GM19452 (cell line): ENCODE results near the gene ROBO1.

Source experiments
- ATAC-seq: cut with Tn5 transposase; IDR thresholded peaks from one replicate; pipeline ENCODE4 v1.9.1; 2021; ENCODE audit not compliant: unreplicated experiment

Gene ROBO1

DNA sequence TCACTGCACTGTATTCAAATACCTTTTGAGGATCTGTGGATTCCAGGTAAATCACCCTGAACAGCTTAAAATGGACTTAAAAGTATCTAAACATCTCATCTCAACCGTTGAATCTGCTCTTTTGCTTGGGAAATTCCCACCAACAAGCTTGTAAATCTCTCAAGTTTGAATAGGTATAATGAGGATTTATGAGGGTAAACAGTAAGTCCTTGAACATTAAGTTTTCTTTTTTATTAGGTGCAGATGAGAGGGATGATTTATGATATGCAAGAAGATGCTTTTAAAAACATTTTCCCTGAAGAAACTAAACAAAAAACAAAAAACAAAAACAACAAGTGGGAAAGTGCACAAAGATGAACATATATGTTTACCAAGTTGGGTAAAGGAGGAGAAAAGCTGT, 290.6 kb downstream of the ROBO1 start:
- no peak for ATAC-seq

DNA sequence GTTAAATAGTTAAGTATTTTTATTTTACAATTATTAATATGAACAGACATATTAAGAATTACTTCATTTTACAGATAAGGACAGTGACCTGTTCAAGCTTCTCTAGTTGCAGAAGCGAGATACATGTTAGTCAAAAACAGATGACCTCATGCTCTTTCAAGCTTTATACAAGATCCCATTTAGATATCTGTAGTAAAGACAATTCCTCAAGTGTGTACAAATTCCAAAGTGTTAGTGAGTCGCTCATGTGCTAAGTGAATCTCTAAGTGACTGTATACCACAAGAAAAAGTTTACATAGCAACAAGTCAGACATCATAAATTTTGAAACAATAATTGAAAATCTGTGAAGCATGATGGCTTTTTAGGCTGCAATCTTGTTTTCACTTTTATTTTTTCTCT, 293.8 kb downstream of the ROBO1 start:
- no peak for ATAC-seq

DNA sequence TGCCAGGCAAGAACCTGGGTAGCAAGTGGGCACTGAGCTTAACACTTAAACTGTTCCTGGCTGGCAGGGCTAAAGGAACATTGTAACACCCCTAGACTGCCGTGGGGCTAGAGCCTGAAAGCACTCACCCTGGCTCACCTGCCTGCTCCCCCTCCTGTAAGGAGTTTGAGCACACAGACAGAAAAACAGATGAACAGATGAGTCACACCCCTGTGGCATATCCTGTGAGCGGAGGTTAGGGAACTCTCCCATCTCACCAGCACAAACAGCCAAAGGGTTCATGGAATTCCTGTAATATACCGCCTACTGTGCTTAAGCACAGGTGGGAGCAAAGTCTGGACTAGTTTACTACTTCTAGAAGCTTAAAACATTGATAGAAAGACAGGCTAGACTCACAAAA, 300.1 kb downstream of the ROBO1 start:
- no peak for ATAC-seq

DNA sequence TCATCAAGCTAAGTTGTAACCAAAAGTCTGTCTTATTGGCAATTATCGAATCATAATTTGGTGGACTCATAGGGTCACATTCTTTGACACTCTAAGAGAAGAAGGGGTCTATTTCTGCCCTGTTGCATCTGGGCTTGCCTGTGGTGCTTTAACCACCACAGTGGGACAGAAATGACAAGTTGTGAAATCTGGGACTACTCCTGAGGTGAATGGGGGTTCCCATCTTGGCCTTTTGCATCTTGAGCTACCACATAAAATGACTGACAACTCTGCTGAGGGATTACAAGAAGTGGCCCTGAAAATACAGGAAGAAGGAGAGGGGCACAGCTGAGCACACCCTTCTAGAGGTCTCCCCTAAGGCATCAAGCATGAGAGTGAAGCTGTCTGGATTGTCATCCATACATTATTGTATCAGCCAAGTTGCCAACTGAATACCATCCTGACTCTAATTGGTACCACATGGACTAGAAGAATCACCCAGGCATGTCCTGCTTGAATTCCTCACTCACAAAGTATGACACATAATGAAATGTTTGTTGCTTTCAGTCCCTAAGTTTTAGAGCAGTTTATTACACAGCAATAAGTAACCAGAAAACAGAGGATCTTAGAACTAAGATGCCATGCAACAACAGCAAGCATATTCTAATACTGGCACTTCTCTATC, 306.5 kb downstream of the ROBO1 start:
- ATAC-seq = no peak

DNA sequence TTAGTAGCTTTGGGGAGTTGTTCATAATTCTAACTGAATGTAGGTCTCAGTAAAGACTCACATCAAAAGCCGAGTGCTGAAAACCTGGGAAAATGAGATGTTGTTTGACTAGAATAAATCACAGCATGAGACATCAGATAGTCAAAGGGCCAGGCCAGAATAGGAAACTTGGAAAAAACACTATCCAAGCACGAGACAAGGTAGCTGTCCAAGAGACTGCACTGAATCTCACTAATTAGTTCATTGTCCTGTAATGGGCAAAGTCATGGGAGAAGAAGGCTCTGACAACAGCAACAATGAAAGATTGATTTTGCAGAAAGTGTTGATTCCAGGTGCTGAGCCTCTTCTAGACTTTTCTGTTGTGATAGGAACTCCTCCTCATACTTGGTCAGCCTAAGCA, 314.2 kb downstream of the ROBO1 start:
- no peak for ATAC-seq

DNA sequence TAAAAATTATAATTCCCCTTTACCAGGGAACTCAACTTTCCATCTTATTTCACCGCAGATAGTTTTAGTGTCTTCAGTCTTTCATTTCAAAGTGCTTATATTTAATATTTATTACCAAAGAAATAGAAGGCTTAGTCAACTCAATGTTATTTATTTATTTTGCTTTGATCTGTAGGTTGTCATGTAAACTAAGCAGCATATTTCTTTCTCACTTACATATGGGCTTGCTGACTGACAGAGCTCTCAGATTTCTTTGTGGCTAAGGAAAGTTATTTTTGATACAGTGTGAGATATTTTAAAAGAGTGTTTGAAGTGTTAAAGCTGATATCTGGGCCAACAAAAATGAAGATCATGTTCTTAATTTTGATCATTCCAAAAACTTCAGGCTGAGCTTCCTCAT, 331.4 kb downstream of the ROBO1 start:
- ATAC-seq = no peak

DNA sequence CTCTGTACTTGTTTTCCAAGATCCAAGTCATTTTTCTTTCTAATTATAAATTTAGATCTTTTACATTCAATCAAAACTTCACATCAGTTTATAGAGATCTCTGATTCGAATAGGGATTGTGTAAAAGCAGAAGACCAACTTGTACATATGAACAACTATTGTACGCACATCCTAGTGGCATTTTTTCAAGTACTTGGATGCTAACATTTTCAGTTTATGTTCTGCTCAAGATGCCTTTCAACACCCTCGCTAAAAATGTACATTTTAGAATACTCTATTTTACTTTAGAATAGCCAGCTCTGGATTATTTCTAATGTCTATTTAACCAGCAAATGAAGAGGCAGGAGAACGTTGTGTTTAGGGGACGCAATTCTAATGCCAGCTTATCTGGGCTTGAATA, 340.7 kb downstream of the ROBO1 start:
- ATAC-seq = no peak

DNA sequence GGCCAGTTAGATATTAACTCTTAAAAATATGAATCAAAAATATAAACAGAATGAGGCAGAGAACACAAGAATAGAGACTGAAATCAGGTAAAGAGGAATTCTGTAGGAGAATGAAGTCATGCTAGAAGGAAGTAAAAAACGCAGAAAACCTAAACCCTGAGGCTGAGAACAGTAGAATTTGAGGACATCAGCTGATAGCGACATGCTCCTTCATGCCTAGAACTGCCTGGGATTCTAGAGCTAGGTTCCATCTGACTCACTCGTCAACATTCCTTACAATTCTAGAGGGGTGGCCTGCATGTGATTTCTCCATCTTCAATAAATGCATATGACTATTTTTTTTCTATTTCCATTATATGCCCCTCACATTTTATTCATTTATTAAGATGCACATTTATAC, 343.0 kb downstream of the ROBO1 start:
- no peak for ATAC-seq

DNA sequence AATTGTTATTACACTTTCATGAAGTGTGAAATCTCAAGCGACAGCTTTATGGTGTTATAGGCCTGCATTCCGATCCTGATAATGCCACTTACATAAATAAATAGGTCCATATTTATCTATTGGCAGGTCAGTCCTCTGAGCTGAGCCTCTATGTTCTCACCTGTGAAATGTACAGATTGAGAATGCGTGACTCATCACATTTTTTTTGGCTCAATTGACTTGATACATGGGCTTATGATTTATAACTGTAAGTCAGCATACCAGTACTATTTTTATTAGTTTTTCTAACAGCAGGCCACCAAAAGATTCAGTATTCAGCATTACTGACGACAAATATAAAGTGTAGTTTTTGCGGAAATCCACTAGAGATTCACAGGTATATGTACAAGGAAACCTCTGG, 344.4 kb downstream of the ROBO1 start:
- no peak for ATAC-seq

DNA sequence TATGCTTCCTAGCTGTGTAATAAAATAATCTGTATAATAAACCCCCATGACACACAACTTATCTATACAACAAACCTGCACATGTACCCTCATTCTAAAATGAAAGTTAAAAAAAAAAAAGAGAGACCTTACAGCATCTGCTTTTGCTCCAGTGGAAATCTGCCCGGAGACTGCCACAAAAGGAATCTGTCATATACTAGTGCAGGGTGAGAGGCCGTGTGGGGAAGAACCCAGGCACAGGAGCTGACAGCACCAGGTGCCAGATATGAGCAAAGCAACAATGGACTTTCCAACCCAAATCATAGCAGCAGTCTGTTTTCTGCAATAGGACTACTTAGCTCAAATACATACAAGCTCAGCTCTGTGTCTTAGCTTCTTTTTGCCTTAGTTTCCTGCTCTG, 346.5 kb downstream of the ROBO1 start:
- ATAC-seq = no peak

DNA sequence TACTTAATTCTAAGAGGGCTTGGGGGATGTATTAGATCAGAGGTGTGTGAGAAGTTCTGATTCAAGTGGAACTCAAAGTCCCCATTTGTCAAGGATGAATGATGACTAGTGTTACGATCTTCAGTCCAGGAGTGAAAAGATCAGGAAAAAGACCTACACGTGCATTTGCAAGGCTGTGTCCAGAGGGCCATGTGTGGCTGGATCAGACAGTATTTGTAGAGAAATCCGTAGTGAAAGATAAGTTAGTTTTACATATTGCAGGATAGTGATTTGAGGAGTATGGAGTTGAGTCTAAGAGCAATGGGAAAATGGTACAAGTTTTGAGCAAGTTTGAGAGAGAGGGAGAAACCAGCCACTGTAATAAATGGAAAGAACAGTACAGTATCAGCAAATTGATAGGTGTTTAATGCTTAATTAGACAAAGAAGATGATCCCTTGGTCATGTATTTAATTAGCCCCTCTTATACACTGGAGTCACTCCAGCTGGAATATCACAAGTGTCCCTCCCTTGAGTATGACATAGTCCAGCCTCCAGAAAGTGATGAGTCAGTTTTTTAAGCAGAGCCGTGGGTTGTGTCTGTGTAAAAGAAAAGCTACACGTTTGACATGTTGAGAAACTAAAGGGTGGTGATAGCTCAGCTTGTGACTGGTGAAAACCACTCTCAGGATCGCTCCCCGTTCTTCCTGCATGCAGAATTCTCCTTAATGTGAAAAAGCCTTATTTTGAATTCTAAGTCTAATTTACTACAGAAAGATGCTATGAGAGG, 348.8 kb downstream of the ROBO1 start:
- no peak for ATAC-seq

DNA sequence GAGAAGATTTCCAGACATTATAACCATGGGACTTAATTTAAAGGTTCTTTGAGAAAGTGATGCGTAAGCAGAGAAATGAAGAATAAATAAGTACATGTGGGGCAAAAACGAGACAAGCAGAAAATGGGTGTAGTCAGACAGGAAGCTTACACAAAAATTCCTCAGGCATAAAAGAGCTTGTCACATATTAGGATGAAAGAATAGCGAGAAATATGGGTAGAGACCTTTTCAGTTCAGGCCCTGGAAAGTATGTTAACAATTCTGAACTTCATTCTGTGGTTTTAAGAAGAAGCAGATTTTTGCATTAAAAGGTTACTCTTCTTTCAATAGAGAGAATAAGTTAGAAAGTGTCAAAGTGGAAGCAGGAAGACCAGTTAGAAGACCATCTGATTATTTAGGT, 352.4 kb downstream of the ROBO1 start:
- ATAC-seq = no peak

DNA sequence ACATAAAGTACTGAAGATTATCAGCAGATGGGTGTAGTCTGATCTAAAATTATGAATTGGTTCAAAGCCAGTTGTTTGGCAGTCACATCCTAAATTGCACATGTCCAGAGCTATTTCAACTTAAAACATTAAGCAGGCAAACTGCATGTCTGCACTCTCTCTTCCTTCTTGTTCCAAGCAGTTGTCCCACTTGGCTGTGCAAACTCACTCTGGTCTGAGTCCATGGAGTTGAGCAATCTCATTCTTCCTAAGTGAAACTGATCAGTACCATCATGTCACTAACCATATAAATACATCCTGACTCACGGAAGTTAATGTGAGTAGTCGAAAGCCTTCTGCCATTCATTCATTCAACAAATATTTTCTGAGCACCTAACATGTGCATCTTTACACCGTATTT, 353.0 kb downstream of the ROBO1 start:
- ATAC-seq = no peak

DNA sequence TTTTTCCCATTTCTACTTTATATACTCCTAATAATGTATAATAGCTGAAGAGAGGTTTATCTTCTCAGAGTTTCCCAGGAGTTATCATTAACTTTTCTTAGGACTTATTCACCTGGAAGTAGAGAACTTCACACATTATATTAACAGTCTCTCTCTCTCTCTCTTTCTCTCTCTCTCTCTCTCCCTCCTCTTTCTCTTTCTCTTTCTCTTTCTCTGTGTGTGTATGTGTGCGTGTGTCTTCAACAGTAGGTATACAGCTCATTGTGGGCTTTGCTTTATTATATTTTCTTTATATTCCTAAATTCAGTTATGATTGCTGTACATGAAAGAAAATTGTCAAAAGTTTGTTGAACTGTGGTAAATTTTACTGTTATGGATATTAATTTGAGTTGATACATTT, 353.8 kb downstream of the ROBO1 start:
- no peak for ATAC-seq

DNA sequence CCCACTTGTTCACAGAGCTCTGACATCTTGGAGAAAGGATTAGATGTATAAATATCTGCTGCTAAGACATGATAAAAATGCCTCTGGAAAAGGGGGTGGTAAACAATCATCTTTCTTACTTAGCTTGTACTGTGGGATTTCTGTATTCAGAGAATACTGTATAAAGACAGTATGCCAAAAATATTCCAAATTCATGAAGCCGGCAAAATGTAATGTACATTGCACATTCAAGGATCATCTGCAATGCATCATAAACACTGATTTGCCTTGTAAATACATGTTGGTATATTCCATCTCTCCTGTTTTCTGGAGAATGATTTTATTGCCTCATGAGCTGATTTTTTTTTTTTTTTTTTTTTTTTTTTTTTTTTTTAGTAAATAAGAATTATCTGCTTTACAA, 355.3 kb downstream of the ROBO1 start:
- no peak for ATAC-seq

DNA sequence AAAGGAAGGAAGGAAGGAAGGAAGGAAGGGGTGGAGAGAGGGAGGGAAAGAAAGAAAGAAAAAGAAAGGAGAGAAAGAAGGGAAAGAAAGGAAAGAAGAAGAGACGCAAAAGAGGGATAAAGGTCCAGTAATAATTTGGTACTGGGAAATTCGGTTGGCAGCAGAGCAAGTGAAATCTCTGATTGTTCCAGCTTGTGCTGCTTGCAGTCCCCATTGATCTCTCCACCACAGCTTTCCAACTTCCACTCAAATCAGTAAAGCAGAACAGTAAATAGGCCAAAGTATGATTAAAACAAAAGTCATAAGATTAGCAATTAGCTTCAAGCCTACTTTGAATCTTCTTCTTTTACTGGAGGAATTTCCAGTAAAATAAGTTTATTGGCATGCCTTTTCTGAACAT, 357.2 kb downstream of the ROBO1 start:
- ATAC-seq = no peak

DNA sequence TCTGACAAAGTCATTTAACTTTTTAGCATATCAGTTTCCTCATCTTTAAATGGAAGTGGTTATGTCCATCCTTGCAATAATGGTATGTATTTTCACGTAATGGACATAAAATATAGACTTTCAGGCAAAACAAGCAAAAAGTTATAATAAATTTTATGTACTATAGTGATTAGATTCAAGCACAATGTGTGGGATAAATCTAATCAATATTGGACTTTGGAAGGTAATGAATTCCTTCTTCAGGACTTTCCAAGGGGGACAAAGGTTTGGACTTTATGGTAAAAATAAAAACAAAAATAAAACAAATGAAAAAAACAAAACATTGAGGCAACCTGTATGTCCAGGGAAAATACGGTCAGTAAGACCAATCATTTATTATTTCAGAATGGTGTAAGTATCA, 357.7 kb downstream of the ROBO1 start:
- no peak for ATAC-seq

DNA sequence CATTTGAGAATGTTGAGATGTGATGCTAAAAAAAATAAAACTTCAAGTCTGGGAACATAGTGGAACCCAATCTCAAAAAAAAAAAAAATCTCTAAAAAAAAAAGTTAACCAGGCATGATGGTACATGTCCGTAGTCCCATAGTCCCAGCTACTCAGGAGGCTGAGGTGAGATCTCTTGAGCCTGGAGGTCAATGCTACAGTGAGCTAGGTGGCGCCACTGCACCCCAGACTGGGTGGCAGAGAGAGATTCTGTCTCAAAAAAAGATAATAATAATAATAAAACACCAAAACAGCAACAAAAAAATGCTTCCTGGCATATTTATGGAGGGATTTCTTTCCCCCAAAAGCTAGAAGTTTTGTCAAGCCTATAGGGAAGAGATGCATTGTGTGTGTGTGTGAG, 361.6 kb downstream of the ROBO1 start:
- ATAC-seq = no peak

DNA sequence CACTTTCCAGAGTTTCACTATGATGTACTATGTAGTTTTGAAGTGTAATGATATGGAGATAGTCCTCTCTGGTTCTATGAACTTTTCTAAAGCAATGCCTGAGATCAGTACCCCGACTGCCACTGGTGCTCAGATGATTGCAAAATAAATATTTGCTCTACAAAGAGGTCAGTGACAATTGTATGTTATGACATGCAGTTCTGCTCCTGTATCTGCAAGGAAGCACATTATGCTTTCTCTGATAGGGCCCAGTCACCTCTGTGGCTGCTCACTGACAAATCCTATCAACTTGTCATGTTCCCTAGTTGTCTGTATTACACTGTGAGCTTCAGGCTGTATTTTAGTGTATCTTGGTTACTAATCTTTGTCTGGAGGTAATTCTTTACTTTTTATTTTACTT, 362.6 kb downstream of the ROBO1 start:
- no peak for ATAC-seq

DNA sequence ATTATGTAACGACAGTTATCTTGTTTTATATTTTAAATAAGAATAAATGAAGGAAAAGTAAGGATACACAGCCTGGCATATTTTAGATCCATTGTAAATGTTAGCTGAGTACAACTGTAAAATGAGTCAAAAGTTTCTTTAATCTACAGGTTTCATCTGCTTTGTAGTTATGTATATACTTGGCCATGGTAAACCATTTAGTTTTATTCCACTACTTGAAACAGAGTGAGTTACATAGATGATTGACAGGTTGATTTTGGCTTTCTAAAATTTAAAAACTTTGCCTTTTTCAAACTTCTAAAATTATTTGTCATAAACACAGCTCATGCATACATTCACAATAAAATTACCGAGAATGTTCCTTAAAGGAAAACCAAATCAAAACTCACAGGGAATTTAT, 371.2 kb downstream of the ROBO1 start:
- ATAC-seq = no peak

DNA sequence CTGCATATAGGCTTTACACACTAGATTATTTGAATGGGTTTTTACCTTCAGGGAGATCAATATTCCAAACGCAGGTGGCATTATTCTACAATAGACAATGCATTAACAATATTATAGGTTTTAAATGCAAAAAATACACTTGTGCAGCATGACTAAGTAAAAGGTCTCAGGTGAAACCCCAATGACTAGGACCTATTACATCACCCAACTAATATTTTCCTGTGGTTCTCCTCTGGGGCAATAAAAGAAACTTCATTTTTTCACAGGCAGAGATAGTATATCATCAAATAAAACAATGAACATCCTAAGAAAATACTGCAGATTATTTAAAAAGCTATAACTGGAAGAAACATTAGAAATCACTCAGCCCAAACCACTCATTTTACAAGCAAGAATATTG, 375.3 kb downstream of the ROBO1 start:
- ATAC-seq = no peak

DNA sequence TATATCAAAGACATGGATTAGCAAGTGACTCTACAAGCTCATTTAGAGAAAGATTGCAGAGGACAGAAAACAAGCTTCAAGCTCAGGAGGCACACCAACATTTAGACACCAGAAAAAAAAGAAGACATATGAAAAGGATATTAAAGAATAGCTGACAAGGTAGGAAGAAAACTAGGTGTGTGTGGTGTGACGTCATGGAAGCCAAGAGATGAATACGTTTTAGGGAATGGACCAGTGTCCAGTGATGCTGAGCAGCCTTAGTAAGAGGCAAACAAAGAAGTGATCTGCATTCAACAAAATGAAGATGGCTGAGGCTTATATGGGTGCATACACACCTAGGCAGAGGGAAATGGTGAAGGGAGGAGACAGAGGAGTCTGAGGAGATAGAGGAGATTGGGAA, 377.4 kb downstream of the ROBO1 start:
- ATAC-seq = no peak

DNA sequence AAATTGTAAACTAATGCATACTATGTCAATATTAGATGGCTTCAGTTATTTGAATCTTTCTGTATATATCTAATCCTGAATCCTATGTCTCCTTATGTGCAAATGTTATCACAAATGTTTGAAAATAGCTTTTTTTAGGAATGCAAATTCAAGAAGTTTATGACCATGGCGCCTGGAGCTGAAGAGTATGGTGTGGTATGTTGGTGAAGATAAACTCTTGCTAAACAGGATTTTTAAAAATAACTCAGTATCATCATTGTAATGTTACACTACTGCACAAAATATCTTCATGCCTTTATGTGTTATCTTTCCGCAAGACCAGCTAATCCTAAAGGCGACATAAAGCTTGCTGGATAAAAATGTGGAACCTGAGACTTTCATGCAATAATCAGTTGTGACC, 382.6 kb downstream of the ROBO1 start:
- no peak for ATAC-seq
